ENCODE measurements around the gene OCRL. TPM values are rescaled to one million over a fixed set of nuclear protein-coding genes. Genes with fewer than 3 reads are reported as not detected.

Gene OCRL
- total RNA-seq, 1 experiment from 2014 or later, result 24.2 TPM

GRCh38 chrX:129540722-129541184, 694 bp downstream of the OCRL start:
- Histone ChIP-seq H3K9me3 (no peaks in the 10 kb centered on the region), H3K4me3 (ENCODE audit: low read depth, low read length) (peak overlapping the region; percentile 75), H3K4me1 (peaks cover 3% of the 10 kb centered on the region; the same call in 1 of the 2 replicates), H3K36me3 (ENCODE audit: control insufficient read depth, insufficient read depth, low read length) (no peaks in the 10 kb centered on the region), H3K27me3 (replicated peaks; ENCODE audit: control insufficient read depth, insufficient read depth, low read length) (no peaks in the 10 kb centered on the region)
- BruUV-seq (replicated peaks), result no TSS peak
- peak overlapping the region; percentile 65 for H3K4me3 Mint-ChIP-seq (ENCODE audit: unreplicated experiment)
- H3K36me3 Mint-ChIP-seq (ENCODE audit: insufficient read depth, unreplicated experiment), result no peaks in the 10 kb centered on the region
- TF ChIP-seq CTCF (IDR thresholded peaks at IDR 0.05; ENCODE audit: insufficient read depth in 1 of 2, low read depth in 1 of 2, low read length in 1 of 2, severe bottlenecking in 1 of 2, unreplicated experiment in 1 of 2), result no peak
- no peaks in the 10 kb centered on the region for H3K9me3 Mint-ChIP-seq (ENCODE audit: unreplicated experiment)
- intact Hi-C loops (cut with micrococcal nuclease; ENCODE audit: unreplicated experiment), result no loop called here
- no peaks in the 10 kb centered on the region for H3K27me3 Mint-ChIP-seq (ENCODE audit: insufficient read depth, unreplicated experiment)
- H3K4me1 Mint-ChIP-seq (ENCODE audit: low read depth, unreplicated experiment), result peaks cover 6% of the 10 kb centered on the region
- ChIA-PET CTCF (interaction anchor here (0.5 kb wide), 1 partner anchor 9 kb away, joined by 3 read pairs; no protein-coding TSS in a partner anchor), POLR2A (no interaction called here)
- peak in 1 of 2 experiments; percentile 23 for DNase-seq
- no peak overlapping the region for H3K27ac Mint-ChIP-seq (ENCODE audit: unreplicated experiment)

- Mint-ChIP-seq H3K9me3 (ENCODE audit: unreplicated experiment) (no peaks in the 10 kb centered on the region), H3K4me3 (ENCODE audit: unreplicated experiment) (no peak overlapping the region), H3K27me3 (ENCODE audit: insufficient read depth, unreplicated experiment) (no peaks in the 10 kb centered on the region), H3K36me3 (ENCODE audit: insufficient read depth, unreplicated experiment) (no peaks in the 10 kb centered on the region), H3K27ac (ENCODE audit: unreplicated experiment) (no peak overlapping the region), H3K4me1 (ENCODE audit: low read depth, unreplicated experiment) (peaks cover 6% of the 10 kb centered on the region)
- no peaks in the 10 kb centered on the region for H3K27me3 ChIP-seq (replicated peaks; ENCODE audit: control insufficient read depth, insufficient read depth, low read length)
- TF ChIP-seq CTCF (IDR thresholded peaks at IDR 0.05; ENCODE audit: insufficient read depth in 1 of 2, low read depth in 1 of 2, low read length in 1 of 2, severe bottlenecking in 1 of 2, unreplicated experiment in 1 of 2), result no peak
- POLR2A ChIA-PET, result no interaction called here
- no peaks in the 10 kb centered on the region for H3K9me3 ChIP-seq
- DNase-seq, result no peak
- intact Hi-C loops (cut with micrococcal nuclease; ENCODE audit: unreplicated experiment), result no loop called here
- no peak overlapping the region for H3K4me3 ChIP-seq (ENCODE audit: low read depth, low read length)
- peaks cover 3% of the 10 kb centered on the region; the same call in 1 of the 2 replicates for H3K4me1 ChIP-seq
- no peaks in the 10 kb centered on the region for H3K36me3 ChIP-seq (ENCODE audit: control insufficient read depth, insufficient read depth, low read length)
- no TSS peak for BruUV-seq (replicated peaks)
- CTCF ChIA-PET, result no interaction called here
Observed at GRCh38 chrX:129544780-129545179, 4.7 kb downstream of the OCRL start.

DNA sequence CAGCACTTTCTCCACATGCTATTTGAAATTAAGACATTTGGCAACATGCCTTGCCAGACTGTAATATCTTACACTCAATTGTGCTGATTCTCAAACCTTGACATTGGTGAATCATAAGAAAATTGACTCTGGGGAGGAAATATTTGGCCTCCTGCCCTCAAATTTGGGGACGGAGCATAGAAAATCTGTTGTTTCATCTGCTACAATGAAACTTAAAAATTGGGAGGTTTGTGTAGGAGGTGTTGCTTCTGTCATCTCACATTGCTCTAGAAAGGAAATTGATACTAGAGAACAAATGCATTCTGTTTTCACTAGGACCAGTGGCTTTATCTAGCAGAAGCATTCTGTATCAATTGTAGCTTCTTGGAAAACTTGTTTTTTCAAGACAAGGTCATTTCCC, 5.3 kb downstream of the OCRL start:
- H3K4me3 Mint-ChIP-seq (ENCODE audit: unreplicated experiment), result no peak overlapping the region

More for the DNA sequence above, 5.3 kb downstream of the OCRL start:
- H3K4me3 ChIP-seq (ENCODE audit: low read depth, low read length), result no peak overlapping the region
- no peaks in the 10 kb centered on the region for H3K9me3 ChIP-seq
- DNase-seq, result no peak
- no peaks in the 10 kb centered on the region for H3K27me3 ChIP-seq (replicated peaks; ENCODE audit: control insufficient read depth, insufficient read depth, low read length)
- Mint-ChIP-seq H3K9me3 (ENCODE audit: unreplicated experiment) (no peaks in the 10 kb centered on the region), H3K27ac (ENCODE audit: unreplicated experiment) (no peak overlapping the region), H3K27me3 (ENCODE audit: insufficient read depth, unreplicated experiment) (no peaks in the 10 kb centered on the region), H3K4me1 (ENCODE audit: low read depth, unreplicated experiment) (peaks cover 6% of the 10 kb centered on the region), H3K36me3 (ENCODE audit: insufficient read depth, unreplicated experiment) (no peaks in the 10 kb centered on the region)
- H3K36me3 ChIP-seq (ENCODE audit: control insufficient read depth, insufficient read depth, low read length), result no peaks in the 10 kb centered on the region
- ChIA-PET POLR2A (no interaction called here), CTCF (no interaction called here)
- H3K4me1 ChIP-seq, result peaks cover 3% of the 10 kb centered on the region; the same call in 1 of the 2 replicates
- no TSS peak for BruUV-seq (replicated peaks)
- intact Hi-C loops (cut with micrococcal nuclease; ENCODE audit: unreplicated experiment), result no loop called here
- no peak for TF ChIP-seq CTCF (IDR thresholded peaks at IDR 0.05; ENCODE audit: insufficient read depth in 1 of 2, low read depth in 1 of 2, low read length in 1 of 2, severe bottlenecking in 1 of 2, unreplicated experiment in 1 of 2)
